GM19455 (cell line): ENCODE data around the gene TBC1D22B.

Experiments
- ATAC-seq: cut with Tn5 transposase; IDR thresholded peaks from one replicate; pipeline ENCODE4 v1.9.1; 2021; ENCODE audit not compliant: unreplicated experiment

The TBC1D22B gene

GRCh38 chr6:37257634-37258404 lies at the start of gene TBC1D22B, which contains the start of gene TMEM217:
Gene TBC1D22B (plus strand): TSS chr6:37257772. CDS start chr6:37257918, 146 bp downstream.
Gene TMEM217 (minus strand): TSS chr6:37258144. CDS start chr6:37219030, 39,114 bp downstream.
- peak; percentile 99 for ATAC-seq

DNA sequence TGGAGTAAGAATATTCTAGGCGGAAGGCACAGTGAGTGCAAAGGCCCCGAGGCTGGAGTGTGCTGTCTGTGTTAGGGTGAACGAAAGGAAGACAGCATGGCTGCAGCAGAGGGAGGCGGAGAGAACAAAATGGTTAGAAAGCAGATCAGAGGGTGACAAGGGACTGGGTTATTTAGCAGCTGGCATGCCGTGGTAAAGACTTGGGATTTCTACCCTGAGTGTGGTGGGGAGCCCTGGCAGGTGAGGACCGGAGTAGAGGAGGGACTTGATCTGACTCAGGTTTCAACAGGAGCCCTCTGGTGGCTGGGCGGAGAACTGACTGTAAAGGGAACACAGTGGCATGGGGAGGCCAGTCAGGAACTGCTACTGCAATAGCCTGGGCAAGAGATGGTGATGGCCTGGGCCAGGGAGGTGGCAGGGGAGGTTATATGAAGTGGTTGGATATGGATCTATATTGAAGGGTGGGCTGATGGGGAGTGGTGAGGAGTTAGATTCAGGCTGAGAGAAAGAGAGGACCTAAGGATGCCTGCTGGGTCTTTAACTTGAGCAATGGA lies 49.6 kb upstream of the TBC1D22B start:
- no peak for ATAC-seq

DNA sequence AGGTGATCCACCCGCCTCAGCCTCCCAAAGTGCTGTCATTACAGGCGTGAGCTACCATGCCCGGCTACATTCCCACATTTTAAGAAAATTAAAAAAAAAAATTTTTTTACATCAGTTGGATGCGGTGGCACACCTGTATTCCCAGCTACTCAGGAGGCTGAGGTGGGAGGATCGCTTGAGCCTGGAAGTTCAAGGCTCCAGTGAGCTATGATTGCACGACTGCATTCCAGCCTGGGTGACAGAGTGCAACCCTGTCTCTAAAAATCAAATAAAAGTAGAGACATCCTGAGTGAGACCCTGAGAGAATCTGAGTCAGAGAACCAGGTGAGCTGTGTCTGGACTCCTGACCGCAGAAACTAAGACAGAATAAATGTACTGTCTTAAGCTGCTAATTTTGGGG lies 48.8 kb upstream of the TBC1D22B start:
- ATAC-seq = no peak

DNA sequence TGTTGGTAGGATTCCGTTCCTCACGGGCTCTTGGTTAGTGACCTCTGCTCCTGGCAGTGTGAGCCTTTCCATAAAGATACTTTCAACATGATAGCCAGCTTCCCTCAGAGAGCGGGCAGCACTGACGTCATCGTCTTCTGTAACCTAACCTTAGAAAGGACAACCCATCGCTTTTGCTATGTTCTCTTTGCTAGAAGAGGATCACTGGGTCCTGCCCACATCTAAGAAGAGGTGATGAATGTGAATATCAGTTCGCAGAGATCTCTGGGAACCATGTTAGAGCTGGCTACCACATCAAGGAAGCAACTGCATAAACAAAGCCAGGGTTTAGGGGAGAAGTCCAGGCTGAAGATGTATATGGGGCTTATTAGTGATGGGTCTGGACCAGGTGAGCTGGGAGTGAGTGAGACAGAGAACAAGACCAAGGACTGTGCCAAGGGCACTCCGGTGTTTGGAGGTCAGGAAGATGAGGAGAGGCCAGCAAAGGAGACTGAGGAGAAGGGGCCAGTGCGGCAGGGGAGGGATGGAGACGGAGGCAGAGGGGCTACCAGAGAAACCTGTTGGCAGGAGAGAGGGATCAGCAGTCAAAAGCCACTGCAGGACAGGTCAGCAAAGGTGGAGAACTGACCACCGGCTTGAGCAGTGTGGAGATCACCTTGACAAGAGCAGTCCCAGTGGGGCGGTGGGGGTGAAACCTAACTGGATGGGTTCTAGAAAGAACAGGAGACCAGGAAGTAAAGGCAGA lies 47.9 kb upstream of the TBC1D22B start:
- no peak for ATAC-seq

- no peak for ATAC-seq
Measured at GRCh38 chr6:37210313-37210968, 47.1 kb upstream of the TBC1D22B start.

DNA sequence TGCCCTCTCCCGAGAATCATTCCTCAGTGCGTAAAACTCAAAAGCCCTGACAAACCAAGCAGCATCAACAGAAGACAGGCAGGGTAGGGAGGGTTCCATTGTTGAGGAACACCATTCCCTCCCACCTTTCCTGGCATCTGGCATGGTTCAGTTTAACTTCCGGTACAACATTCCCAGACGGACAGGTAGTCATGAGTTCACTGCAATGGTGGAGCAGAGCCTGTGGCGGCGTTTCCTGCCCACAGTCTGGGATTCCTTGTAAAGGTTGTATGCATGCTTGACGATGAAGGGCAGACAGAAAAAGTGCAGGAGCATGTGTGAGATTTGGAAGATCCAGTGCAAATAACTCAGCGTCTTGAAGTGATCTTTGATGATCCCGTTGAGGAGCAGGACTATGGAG lies 45.3 kb upstream of the TBC1D22B start:
- no peak for ATAC-seq

- no peak for ATAC-seq
Measured at GRCh38 chr6:37218061-37218460, 39.5 kb upstream of the TBC1D22B start.

GRCh38 chr6:37218511-37218910 lies 39.1 kb upstream of the TBC1D22B start:
- no peak for ATAC-seq

DNA sequence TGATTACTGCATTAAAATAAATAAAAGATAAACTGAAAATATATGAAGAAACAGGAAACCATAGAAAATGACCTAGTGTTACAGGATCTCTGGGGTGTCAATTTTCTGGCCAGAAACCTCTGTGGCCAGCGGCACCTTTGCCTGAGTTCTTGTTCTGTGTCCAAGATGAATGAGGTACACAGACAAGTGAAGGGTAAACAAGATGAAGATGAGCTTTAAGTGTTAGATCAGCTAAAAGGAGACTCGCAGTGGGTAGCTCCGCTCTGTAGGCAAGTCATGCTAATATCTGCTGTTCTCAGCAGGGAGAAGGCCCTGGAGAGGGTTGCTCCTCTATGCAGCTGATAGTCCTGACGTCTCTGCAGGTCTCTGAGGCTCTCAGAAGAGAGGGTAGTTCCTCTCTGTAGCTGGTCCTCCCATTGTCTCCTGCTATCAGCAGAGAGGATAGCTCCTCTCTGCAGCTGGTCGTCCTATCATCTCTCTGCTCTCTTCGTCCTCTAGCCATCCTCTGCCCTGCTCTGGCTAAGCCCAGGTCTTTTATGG lies 35.9 kb upstream of the TBC1D22B start:
- no peak for ATAC-seq

- peak; percentile 90 for ATAC-seq
Measured at GRCh38 chr6:37222125-37222967, 35.2 kb upstream of the TBC1D22B start.

- ATAC-seq = no peak
Measured at GRCh38 chr6:37222992-37223391, 34.6 kb upstream of the TBC1D22B start.

- no peak for ATAC-seq
Measured at GRCh38 chr6:37225350-37226169, 32.0 kb upstream of the TBC1D22B start.

- ATAC-seq = no peak
Measured at GRCh38 chr6:37230104-37230503, 27.5 kb upstream of the TBC1D22B start.

DNA sequence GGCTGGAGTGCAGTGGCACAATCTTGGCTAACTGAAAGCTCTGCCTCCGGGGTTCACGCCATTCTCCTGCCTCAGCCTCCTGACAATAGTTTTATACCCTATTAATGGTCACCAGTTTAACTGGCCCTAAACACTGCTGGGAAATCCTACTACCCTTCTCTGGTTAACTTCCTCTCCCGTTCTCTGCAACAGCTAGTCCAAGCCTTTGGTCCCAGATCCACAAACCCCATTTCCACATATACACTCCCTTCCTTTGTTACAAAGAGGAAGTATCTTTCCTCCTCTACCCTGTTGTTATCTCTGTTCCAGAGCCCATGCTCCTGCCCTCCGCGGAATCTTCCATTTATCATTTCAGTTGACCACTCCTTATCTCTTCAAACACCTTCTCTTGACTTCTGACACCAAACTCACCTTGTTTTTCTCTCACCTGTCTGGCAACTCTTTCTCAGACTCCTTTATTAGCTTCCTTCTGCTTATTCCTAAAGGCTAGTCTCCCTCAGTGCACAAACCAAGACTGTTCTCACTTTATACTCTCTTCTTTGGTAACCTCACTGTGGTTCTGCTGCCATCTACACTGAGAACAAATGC lies 25.0 kb upstream of the TBC1D22B start:
- ATAC-seq = no peak

DNA sequence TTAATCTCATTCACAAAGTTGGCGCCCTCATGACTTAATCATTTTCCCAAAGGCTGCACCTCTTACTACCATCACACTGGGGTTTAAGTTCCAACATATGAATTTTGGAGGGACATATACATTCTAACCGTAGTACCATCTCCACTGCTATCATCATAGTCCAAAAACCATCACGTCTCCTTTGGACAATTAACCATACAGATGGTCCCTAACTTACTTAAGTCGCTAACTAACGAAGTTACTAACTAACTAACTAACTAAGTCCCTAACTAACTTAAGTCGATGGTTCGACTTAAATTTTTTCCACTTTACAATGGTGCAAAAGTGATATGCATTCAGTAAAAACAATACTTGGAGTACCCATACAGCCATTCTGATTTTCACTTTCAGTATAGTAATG lies 24.0 kb upstream of the TBC1D22B start:
- no peak for ATAC-seq

DNA sequence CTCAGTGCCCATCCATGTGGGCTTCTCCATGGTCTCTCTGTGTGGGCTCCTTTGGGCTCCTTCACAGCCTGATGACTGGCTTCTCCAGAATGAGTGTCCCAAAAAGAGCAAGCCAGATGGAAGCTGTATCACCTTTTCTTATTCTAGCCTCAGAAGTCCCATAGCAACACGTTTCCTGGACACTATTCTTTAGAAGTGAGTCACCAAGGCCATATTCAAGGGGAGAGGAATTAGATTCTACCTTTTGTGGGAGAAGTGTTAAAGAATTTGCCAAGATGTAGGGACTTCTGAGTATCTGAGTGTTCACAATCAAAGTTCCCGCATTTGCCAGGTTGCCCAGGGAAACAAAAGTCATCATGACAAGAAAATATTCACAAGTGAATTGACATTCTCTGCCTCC lies 20.7 kb upstream of the TBC1D22B start:
- ATAC-seq = no peak

DNA sequence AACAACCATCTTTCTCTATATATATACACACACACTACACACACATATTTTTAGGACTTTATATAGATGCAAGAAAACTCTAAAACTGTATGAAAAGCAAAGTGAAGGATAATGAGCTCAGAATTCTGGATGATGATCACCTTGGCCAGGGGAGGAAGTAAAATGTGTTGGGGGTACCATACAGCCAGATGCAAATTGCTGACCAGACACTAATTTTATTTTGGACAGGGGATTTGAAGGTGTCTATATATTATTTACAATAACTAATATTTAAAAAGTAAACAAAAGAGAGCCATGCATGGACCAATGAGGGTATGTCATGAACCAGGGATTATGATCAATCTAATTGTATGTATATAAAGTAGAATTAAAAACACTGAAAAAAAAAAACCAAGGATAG lies 19.8 kb upstream of the TBC1D22B start:
- no peak for ATAC-seq

DNA sequence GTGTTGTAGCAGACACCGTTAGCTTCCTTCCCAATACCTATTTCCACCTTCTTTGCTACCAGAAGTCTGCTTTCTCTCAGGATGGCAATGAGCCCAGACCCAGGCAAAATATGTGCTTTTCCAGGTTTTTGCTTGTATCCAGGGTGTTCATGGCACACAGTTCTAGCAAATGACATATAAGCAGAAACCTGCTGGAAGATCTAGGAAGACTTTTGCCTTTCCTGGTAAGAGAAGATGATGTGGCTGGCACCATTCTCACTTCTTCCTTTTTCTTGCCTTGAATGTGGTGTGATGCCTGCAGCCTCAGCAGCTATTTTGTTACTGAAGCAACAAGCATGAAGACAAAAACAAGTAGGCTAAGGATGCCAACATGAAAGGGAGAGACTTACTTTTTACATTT lies 19.2 kb upstream of the TBC1D22B start:
- ATAC-seq = no peak

- no peak for ATAC-seq
Measured at GRCh38 chr6:37239526-37239925, 18.0 kb upstream of the TBC1D22B start.
